Measurements from ENCODE around the gene PDE2A. TPM values are rescaled to one million over a fixed set of nuclear protein-coding genes. Genes with fewer than 3 reads are reported as not detected.

The PDE2A gene
- total RNA-seq, 1 donor from 2014 or later, result 65.9 TPM

DNA sequence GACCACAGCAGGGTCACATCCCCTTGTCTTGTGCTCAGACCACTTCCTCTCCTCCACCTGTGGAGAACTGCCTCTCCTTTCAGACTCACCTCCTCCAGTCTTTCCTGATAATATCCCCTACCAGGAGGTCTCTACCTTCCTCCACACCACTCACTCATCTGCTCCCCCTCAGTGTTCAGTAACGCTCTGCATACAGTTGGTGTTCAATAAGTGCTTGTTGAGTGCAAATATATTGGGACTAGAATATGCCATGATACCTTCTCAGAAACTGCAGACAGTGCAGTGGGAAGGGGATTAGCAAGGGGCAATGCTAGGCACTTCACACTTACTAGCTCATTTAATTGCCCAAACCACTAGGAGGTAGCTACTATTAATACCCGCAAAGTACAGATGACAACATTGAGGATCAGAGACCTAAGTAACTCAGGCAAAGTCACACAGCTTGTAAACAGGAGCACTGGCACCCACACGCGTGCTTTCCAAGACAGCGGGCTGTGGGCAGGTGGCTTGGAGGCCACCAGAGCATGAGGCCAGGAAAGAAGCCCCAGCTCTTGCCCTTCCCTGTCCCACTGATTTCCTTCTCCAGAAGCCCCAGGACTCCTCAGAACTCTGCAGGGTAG, 8.1 kb upstream of the PDE2A start:
- H3K27ac Mint-ChIP-seq (ENCODE audit: unreplicated experiment), result no peak overlapping the region
- peaks cover 10% of the 10 kb centered on the region for H3K4me1 Mint-ChIP-seq (ENCODE audit: unreplicated experiment)
- H3K36me3 Mint-ChIP-seq (ENCODE audit: low read depth, unreplicated experiment), result peaks cover 14% of the 10 kb centered on the region
- peaks cover 12% of the 10 kb centered on the region for H3K27me3 Mint-ChIP-seq (ENCODE audit: unreplicated experiment)
- TF ChIP-seq, protein P1, sequence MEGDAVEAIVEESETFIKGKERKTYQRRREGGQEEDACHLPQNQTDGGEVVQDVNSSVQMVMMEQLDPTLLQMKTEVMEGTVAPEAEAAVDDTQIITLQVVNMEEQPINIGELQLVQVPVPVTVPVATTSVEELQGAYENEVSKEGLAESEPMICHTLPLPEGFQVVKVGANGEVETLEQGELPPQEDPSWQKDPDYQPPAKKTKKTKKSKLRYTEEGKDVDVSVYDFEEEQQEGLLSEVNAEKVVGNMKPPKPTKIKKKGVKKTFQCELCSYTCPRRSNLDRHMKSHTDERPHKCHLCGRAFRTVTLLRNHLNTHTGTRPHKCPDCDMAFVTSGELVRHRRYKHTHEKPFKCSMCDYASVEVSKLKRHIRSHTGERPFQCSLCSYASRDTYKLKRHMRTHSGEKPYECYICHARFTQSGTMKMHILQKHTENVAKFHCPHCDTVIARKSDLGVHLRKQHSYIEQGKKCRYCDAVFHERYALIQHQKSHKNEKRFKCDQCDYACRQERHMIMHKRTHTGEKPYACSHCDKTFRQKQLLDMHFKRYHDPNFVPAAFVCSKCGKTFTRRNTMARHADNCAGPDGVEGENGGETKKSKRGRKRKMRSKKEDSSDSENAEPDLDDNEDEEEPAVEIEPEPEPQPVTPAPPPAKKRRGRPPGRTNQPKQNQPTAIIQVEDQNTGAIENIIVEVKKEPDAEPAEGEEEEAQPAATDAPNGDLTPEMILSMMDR (IDR thresholded peaks at IDR 0.05; ENCODE audit: unreplicated experiment), result no peak
- DNase-seq (ENCODE audit: low spot score), result no peak
- H3K9me3 Mint-ChIP-seq (ENCODE audit: unreplicated experiment), result no peaks in the 10 kb centered on the region
- H3K4me3 Mint-ChIP-seq (ENCODE audit: unreplicated experiment), result no peak overlapping the region

DNA sequence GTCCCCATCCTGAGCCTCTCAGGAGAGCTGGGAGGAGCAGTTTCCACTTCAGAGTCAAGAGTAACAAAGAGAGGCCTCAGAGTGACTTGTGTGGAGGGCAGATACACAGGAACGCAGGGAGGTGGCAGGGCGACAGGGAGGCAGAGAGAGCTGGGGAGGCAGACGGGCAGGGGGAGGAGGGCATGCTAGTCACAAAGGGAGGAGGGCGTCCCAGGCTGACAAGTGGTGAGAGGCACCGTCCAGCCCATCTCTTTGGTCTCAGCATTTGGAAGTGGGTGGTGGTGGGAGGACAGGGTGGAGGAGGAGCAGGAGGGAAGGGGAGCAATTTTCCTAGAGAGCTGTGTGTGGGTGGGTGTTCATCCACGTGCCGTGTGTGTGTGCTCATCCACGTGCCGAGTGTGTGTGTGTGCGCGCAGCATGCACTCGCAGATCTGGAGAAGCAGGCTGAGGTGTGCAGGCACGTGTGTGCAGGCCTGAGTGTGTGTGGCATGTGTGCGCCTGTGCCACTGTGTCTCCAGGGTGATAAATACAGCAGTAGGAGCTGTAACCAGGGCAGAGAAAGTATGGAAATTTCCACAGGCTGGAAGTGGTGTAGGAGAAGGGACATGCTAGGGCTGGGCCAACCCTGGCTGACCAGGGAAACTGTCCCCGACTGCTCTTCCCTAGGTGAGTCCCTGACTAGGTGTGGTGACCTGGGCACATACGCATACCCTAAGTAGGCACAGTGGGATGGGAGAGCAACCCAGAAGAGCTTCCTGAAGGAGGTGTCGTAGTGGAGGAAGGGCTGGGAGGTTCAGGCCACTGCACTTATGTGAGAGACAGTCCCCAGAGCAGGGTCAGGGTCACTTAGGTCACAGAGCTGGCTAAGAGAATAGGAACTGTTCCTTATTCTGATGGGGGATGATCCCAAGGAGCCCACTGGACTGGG, 7.3 kb upstream of the PDE2A start:
- TF ChIP-seq, protein P1 (IDR thresholded peaks at IDR 0.05; ENCODE audit: unreplicated experiment), result no peak
- Mint-ChIP-seq H3K36me3 (ENCODE audit: low read depth, unreplicated experiment) (peaks cover 7% of the 10 kb centered on the region), H3K4me1 (ENCODE audit: unreplicated experiment) (peaks cover 6% of the 10 kb centered on the region), H3K9me3 (ENCODE audit: unreplicated experiment) (no peaks in the 10 kb centered on the region), H3K27me3 (ENCODE audit: unreplicated experiment) (peaks cover 12% of the 10 kb centered on the region), H3K27ac (ENCODE audit: unreplicated experiment) (no peak overlapping the region), H3K4me3 (ENCODE audit: unreplicated experiment) (no peak overlapping the region)
- DNase-seq (ENCODE audit: low spot score), result no peak

DNA sequence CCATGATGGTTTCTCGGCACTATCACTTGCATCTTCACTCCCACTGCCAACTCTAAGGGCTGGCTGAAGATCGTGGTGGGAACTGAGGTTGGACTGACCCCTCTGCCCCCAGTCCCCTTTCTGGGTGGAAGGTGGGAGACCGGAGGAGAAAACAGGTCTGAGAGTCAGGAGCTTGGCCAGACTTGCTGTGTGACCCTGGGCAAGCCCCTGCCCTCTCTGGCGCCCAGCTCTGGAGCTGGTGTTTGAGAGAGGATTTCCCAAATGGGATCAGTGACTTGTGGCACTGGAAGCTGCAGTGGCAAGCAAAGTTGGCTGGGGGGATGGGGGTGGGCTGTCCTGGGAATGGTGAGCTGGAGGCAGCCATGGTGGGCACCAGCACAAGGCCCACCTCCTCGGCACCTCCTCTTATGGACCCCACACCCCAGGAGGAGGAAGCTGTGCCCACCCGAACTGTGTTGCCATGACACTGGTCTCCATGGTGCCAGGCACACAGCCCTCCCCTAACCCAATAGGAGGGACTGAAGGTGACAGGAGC, 6.5 kb upstream of the PDE2A start:
- Mint-ChIP-seq H3K36me3 (ENCODE audit: low read depth, unreplicated experiment) (peaks cover 3% of the 10 kb centered on the region), H3K4me3 (ENCODE audit: unreplicated experiment) (no peak overlapping the region), H3K27ac (ENCODE audit: unreplicated experiment) (no peak overlapping the region), H3K27me3 (ENCODE audit: unreplicated experiment) (peaks cover 16% of the 10 kb centered on the region), H3K9me3 (ENCODE audit: unreplicated experiment) (no peaks in the 10 kb centered on the region), H3K4me1 (ENCODE audit: unreplicated experiment) (peaks cover 2% of the 10 kb centered on the region)
- DNase-seq (ENCODE audit: low spot score), result no peak
- TF ChIP-seq, protein P1 (IDR thresholded peaks at IDR 0.05; ENCODE audit: unreplicated experiment), result no peak

- no peak for DNase-seq (ENCODE audit: low spot score)
- Mint-ChIP-seq H3K4me3 (ENCODE audit: unreplicated experiment) (no peak overlapping the region), H3K27me3 (ENCODE audit: unreplicated experiment) (peaks cover 16% of the 10 kb centered on the region), H3K4me1 (ENCODE audit: unreplicated experiment) (peaks cover 2% of the 10 kb centered on the region), H3K27ac (ENCODE audit: unreplicated experiment) (no peak overlapping the region), H3K36me3 (ENCODE audit: low read depth, unreplicated experiment) (peaks cover 3% of the 10 kb centered on the region), H3K9me3 (ENCODE audit: unreplicated experiment) (no peaks in the 10 kb centered on the region)
- TF ChIP-seq, protein P1 (IDR thresholded peaks at IDR 0.05; ENCODE audit: unreplicated experiment), result no peak
These were observed 5.6 kb upstream of the PDE2A start for GRCh38 chr11:72679869-72680268.
